Breast epithelium (tissue), 3 donors: ENCODE data around the gene BIN1.

Experiments
- CTCF ChIP-seq, 3 donors: fragments of 450-650 bp; IDR thresholded peaks; one replicate each; pipeline ENCODE4 v1.5.1; 2016 to 2017; ENCODE audit warnings: antibody characterized with exemption in 3 of 3, mild to moderate bottlenecking in 3 of 3, moderate library complexity in 3 of 3
- POLR2A ChIP-seq: fragments of 450-650 bp; IDR thresholded peaks from one replicate; pipeline ENCODE4 v1.6.1; 2016; ENCODE audit warnings: antibody characterized with exemption, mild to moderate bottlenecking, moderate library complexity
- POLR2AphosphoS5 ChIP-seq, 3 donors: sonication (generic); formaldehyde crosslinking; IDR thresholded peaks; one replicate each; pipeline ENCODE4 v1.6.1; 2017; ENCODE audit warnings: antibody characterized with exemption in 3 of 3

- TF ChIP-seq CTCF (IDR thresholded peaks at IDR 0.05) = no peak
- no peak for TF ChIP-seq POLR2A
- TF ChIP-seq POLR2AphosphoS5 (IDR thresholded peaks at IDR 0.05) = no peak
Measured at GRCh38 chr2:127074936-127075335, 32.0 kb downstream of the BIN1 start.
